GM23248 (cell line): ENCODE measurements around the gene RPRD1B.

Source experiments
- EZH2 ChIP-seq: fragments of 200-600 bp; sonication (generic); IDR thresholded peaks from 2 replicates; pipeline ENCODE4 v1.6.1; 2018; ENCODE audit warnings: antibody characterized with exemption, mild to moderate bottlenecking; ENCODE audit not compliant: insufficient read depth, poor library complexity, severe bottlenecking
- EZH2phosphoT487 ChIP-seq: fragments of 200-600 bp; sonication (generic); IDR thresholded peaks from 2 replicates; pipeline ENCODE4 v1.6.1; 2018; ENCODE audit warnings: antibody characterized with exemption, moderate library complexity, mild to moderate bottlenecking, low read depth; ENCODE audit not compliant: insufficient read depth

DNA sequence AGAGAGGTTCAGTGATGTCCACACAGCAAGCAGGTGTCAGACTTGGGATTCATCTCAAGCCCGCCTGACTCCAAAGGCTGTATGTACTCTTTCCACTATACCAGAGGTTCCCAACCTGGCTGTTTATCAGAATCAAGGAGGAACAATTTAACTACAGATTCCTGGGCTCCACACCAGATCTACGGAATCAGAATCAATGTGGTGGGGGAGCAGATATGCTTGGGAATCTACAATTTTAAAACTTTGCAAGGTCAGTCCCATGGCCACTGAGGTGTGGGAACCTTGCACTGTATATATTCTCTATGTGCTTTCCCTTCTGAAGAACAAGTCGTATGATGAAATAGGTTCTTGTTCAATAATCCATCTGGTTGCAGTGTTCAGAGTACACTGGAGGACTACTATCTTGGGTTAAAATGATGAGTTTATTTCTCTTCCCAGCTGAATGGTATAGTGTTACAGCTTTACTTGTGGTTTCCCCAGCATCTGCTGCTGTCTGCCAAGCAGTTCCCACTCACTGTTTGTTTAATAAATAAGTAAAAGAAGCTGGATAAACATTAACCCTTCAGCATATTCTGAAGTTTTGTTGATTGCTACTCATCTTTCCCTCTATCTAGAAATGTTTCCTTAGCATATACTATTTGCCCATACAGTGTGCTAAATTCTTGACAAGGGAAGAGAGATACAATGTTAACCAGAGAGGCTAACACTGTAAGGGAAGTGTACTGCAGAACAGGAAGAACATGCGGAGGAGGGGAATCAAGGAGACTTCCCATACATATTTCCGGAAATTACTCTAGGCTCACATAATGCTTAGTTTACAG lies 10.2 kb upstream of the RPRD1B start:
- TF ChIP-seq EZH2 (no peak), EZH2phosphoT487 (no peak)
